Smooth muscle cell (in vitro differentiated cells): ENCODE results near the gene CPEB1. TPM values are rescaled to one million over a fixed set of nuclear protein-coding genes. Genes with fewer than 3 reads are reported as not detected.

Experiments
- DNase-seq: peaks from one replicate; lab custom pipeline; 2025; ENCODE audit not compliant: unreplicated experiment; lab: John Stamatoyannopoulos, UW
- H2AFZ ChIP-seq: fragments of 200-600 bp; sonication (generic); 2 replicates; pipeline ENCODE4 v1.6.0; 2016; ENCODE audit warnings: antibody characterized with exemption, low read depth, mild to moderate bottlenecking
- H3F3A ChIP-seq: fragments of 200-600 bp; sonication (generic); 2 replicates; pipeline ENCODE4 v1.6.0; 2017; ENCODE audit warnings: antibody characterized with exemption, low read depth
- H3K27ac ChIP-seq: fragments of 200-600 bp; sonication (generic); 2 replicates; pipeline ENCODE4 v1.5.1; 2016; ENCODE audit warnings: low read depth, mild to moderate bottlenecking
- H3K27me3 ChIP-seq: fragments of 200-600 bp; sonication (generic); 2 replicates; pipeline ENCODE4 v1.6.1; 2016; ENCODE audit warnings: low read depth, mild to moderate bottlenecking
- H3K36me3 ChIP-seq: fragments of 200-600 bp; sonication (generic); 2 replicates; pipeline ENCODE4 v1.5.1; 2016; ENCODE audit warnings: low read depth
- H3K4me1 ChIP-seq: fragments of 200-600 bp; sonication (generic); 2 replicates; pipeline ENCODE4 v1.5.1; 2016; ENCODE audit warnings: low read depth
- H3K4me2 ChIP-seq: fragments of 200-600 bp; sonication (generic); 2 replicates; pipeline ENCODE4 v1.6.0; 2016; ENCODE audit warnings: mild to moderate bottlenecking
- H3K4me3 ChIP-seq: fragments of 200-600 bp; sonication (generic); 2 replicates; pipeline ENCODE4 v1.5.1; 2016; ENCODE audit warnings: mild to moderate bottlenecking
- H3K79me2 ChIP-seq: fragments of 200-600 bp; sonication (generic); 2 replicates; pipeline ENCODE4 v1.6.0; 2016; ENCODE audit warnings: low read depth, mild to moderate bottlenecking
- H3K9ac ChIP-seq: fragments of 200-600 bp; sonication (generic); 2 replicates; pipeline ENCODE4 v1.6.0; 2016; ENCODE audit warnings: low read depth
- H3K9me3 ChIP-seq: fragments of 200-600 bp; sonication (generic); replicated peaks from 2 replicates; pipeline ENCODE4 v1.5.1; 2016; ENCODE audit warnings: low read depth
- H4K20me1 ChIP-seq: fragments of 200-600 bp; sonication (generic); 2 replicates; pipeline ENCODE4 v1.6.0; 2016; ENCODE audit warnings: low read depth
- WGBS: methylation state at CpG from one replicate; pipeline ENCODE4 v1.1.7; 2016; ENCODE audit warnings: low lambda C conversion rate; 5-methylcytosine and 5-hydroxymethylcytosine counted together
- polyA plus RNA-seq: library from polyadenylated mRNA; unstranded; fragments of >200 nt; fragmentation: Nextera tagmentation; extraction: Ambion mirVana; gene quantifications from 2 replicates; pipeline ENCODE4 v1.2.1, GENCODE V29; 2016
- total RNA-seq: library from RNA; depleted of rRNA; stranded (reverse); fragments of >200 nt; gene quantifications from 2 replicates; pipeline ENCODE4 v1.2.3, GENCODE V29; 2014
- TF ChIP-seq, protein P1 (sequence below): fragments of 200-600 bp; sonication (generic); IDR thresholded peaks from 2 replicates; pipeline ENCODE4 v1.5.1; 2017; ENCODE audit warnings: borderline replicate concordance, mild to moderate bottlenecking, antibody characterized with exemption; ENCODE audit not compliant: insufficient read depth, poor library complexity, severe bottlenecking

CPEB1 gene
- total and polyA plus RNA-seq, 2 experiments from 2014 or later, result 5.8 to 9.8 TPM

DNA sequence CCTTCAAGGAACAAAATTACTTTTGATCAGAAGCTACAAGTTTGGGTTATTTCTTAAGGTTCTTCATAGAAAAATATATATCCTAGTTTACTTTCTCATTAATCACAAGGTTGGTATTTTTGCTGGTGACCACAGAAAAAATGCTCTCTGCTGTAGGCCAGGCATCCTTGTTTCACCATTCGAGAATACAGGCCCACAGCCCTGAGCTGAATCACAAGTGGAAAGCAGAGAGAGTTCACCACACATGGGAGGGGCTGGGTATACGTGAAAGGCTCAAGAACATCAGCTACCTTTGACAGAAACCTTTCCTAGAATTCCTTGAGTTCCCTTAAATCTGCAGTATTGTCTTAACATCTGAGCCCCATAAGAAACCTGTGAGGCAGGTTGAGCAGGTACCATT, 23.2 kb downstream of the CPEB1 start:
- WGBS, result 36% methylated on average over 2 of the region's 2 CpGs
- Histone ChIP-seq H3K4me3 (no peak overlapping the region), H3K4me2 (no peak overlapping the region), H4K20me1 (no peaks in the 10 kb centered on the region), H3K27me3 (no peaks in the 10 kb centered on the region), H2AFZ (no peak overlapping the region), H3K9ac (no peak overlapping the region), H3K36me3 (no peaks in the 10 kb centered on the region), H3K9me3 (no peaks in the 10 kb centered on the region), H3K27ac (no peak overlapping the region), H3F3A (no peaks in the 10 kb centered on the region), H3K79me2 (no peaks in the 10 kb centered on the region), H3K4me1 (no peaks in the 10 kb centered on the region)
- DNase-seq, result no peak
- TF ChIP-seq, protein P1, sequence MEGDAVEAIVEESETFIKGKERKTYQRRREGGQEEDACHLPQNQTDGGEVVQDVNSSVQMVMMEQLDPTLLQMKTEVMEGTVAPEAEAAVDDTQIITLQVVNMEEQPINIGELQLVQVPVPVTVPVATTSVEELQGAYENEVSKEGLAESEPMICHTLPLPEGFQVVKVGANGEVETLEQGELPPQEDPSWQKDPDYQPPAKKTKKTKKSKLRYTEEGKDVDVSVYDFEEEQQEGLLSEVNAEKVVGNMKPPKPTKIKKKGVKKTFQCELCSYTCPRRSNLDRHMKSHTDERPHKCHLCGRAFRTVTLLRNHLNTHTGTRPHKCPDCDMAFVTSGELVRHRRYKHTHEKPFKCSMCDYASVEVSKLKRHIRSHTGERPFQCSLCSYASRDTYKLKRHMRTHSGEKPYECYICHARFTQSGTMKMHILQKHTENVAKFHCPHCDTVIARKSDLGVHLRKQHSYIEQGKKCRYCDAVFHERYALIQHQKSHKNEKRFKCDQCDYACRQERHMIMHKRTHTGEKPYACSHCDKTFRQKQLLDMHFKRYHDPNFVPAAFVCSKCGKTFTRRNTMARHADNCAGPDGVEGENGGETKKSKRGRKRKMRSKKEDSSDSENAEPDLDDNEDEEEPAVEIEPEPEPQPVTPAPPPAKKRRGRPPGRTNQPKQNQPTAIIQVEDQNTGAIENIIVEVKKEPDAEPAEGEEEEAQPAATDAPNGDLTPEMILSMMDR, result no peak

DNA sequence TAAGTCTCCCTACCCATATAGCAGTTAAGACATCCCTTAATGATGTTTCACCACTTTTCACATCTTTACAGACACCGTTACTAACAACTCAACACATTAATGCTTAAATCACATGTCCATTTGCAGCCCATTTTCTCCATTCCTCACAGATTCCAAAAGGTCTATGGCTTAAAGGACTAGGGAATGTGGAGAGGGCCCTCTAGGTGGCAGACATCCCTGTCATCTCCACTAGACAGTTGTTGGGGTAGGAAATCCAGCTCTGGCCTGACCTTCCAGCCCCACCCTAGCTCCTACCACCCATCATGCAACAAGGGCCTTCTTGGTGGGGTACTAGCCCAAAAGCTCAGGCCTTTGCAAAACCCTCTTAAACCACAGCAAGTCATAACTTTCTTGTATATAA, 25.2 kb downstream of the CPEB1 start:
- no peaks in the 10 kb centered on the region for H3K79me2 ChIP-seq
- no peaks in the 10 kb centered on the region for H3K36me3 ChIP-seq
- H3K9ac ChIP-seq, result no peak overlapping the region
- no peak overlapping the region for H3K27ac ChIP-seq
- no peaks in the 10 kb centered on the region for H3K27me3 ChIP-seq
- no peak for DNase-seq
- no peak overlapping the region for H3K4me3 ChIP-seq
- no peak overlapping the region for H2AFZ ChIP-seq
- no peaks in the 10 kb centered on the region for H3K9me3 ChIP-seq
- WGBS, result 37% methylated on average over 1 of the region's 1 CpG
- no peak overlapping the region for H3K4me2 ChIP-seq
- H4K20me1 ChIP-seq, result no peaks in the 10 kb centered on the region
- TF ChIP-seq, protein P1, result no peak
- H3K4me1 ChIP-seq, result no peaks in the 10 kb centered on the region
- no peaks in the 10 kb centered on the region for H3F3A ChIP-seq

DNA sequence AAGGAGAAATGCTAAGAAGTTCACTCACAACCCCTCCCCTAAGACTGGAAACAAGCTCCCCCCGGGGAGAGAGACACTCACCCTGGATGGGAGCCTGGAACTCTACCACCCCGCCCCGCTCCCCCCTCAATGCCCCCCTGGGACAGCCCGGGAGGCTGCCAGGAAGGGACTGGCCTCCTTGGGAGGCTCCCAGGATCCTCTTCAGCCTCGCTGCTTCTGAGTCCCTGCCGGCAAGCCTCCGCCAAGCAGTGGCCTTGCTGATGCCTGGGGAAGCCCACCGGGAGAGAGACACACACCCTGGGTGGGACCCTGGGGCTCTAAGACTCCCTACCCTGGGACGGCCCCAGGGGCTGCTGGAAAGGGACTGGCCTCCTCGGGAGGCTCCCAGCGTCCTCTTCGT, 33.4 kb downstream of the CPEB1 start:
- TF ChIP-seq, protein P1, result no peak
- peaks cover 9% of the 10 kb centered on the region for H3K27me3 ChIP-seq
- DNase-seq, result no peak
- H3K79me2 ChIP-seq, result no peaks in the 10 kb centered on the region
- no peaks in the 10 kb centered on the region for H4K20me1 ChIP-seq
- H3K9me3 ChIP-seq, result no peaks in the 10 kb centered on the region
- no peaks in the 10 kb centered on the region for H3K4me1 ChIP-seq
- H3K4me3 ChIP-seq, result no peak overlapping the region
- H3K36me3 ChIP-seq, result no peaks in the 10 kb centered on the region
- no peak overlapping the region for H3K9ac ChIP-seq
- no peak overlapping the region for H3K27ac ChIP-seq
- no peak overlapping the region for H3K4me2 ChIP-seq
- no peaks in the 10 kb centered on the region for H3F3A ChIP-seq
- H2AFZ ChIP-seq, result no peak overlapping the region
- WGBS, result 82% methylated on average over 12 of the region's 12 CpGs

DNA sequence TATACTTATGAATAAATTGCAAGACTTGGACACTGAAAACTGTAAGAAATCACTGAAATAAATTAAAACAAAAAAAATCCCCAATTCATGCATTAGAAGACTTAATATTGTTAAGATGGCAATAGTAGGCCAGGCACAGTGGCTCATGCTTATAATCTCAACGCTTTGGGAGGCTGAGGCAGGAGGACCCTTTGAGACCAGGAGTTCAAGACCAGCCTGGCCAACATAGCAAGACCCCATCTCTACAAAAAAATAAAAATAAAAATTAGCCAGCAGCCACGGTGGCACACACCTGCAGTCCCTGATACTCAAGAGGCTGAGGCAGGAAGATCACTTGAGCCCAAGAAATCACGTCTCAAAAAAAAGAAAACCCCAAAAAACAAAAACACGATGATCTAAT, 35.8 kb downstream of the CPEB1 start:
- Histone ChIP-seq H3K27me3 (peaks cover 9% of the 10 kb centered on the region), H3K4me1 (no peaks in the 10 kb centered on the region), H3K9me3 (no peaks in the 10 kb centered on the region), H3K27ac (no peak overlapping the region), H3K79me2 (no peaks in the 10 kb centered on the region), H2AFZ (no peak overlapping the region), H3K4me2 (no peak overlapping the region), H3K4me3 (no peak overlapping the region), H4K20me1 (no peaks in the 10 kb centered on the region), H3K9ac (no peak overlapping the region), H3K36me3 (no peaks in the 10 kb centered on the region), H3F3A (no peaks in the 10 kb centered on the region)
- TF ChIP-seq, protein P1, result no peak
- no peak for DNase-seq
- 85% methylated on average over 4 of the region's 4 CpGs for WGBS
